Tibial nerve (tissue), 4 donors: ENCODE results near the gene FOXK2.

Experiments
- EP300 ChIP-seq, 2 donors: sonication (generic); formaldehyde crosslinking; IDR thresholded peaks; one replicate each; pipeline ENCODE4 v1.6.1; 2017; ENCODE audit warnings: antibody characterized with exemption in 2 of 2, mild to moderate bottlenecking in 1 of 2
- POLR2A ChIP-seq, 2 donors: fragments of 450-650 bp; IDR thresholded peaks; one replicate each; pipeline ENCODE4 v1.6.1; 2017; ENCODE audit warnings: antibody characterized with exemption in 2 of 2, mild to moderate bottlenecking in 2 of 2, moderate library complexity in 2 of 2
- TF ChIP-seq, protein P1 (sequence below), 5 experiments: fragments of 200-600 bp in 3 of 5; fragments of 450-650 bp in 2 of 5; sonication (generic) in 3 of 5; IDR thresholded peaks; one replicate each; pipeline ENCODE4 v1.5.1; 2016 to 2019; ENCODE audit warnings: antibody characterized with exemption in 5 of 5, mild to moderate bottlenecking in 3 of 5, moderate library complexity in 2 of 5

DNA sequence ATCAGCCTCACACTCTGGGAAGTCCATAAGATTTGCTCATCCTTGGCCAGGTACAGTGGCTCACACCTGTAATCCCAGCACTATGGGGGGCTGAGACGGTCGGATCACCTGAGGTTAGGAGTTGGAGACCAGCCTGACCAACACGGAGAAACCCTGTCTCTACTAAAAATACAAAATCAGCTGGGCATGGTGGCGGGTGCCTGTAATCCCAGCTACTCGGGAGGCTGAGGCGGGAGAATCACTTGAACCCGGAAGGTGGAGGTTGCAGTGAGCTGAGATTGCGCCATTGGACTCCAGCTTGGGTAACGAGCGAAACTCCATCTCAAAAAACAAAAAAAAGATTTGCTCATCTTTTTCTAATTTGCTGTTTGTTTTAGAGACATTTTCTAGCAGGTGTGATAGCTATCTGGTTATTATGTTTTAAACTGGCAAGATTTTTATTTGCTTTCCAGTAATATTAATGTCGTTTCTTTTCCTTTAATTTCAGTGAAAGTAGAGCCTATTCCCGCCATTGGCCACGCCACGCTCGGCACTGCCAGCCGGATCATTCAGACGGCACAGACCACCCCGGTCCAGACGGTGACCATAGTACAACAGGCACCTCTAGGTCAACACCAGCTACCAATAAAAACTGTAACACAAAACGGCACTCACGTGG lies 67.2 kb downstream of the FOXK2 start:
- no peak for TF ChIP-seq POLR2A (IDR thresholded peaks at IDR 0.05)
- TF ChIP-seq, protein P1, sequence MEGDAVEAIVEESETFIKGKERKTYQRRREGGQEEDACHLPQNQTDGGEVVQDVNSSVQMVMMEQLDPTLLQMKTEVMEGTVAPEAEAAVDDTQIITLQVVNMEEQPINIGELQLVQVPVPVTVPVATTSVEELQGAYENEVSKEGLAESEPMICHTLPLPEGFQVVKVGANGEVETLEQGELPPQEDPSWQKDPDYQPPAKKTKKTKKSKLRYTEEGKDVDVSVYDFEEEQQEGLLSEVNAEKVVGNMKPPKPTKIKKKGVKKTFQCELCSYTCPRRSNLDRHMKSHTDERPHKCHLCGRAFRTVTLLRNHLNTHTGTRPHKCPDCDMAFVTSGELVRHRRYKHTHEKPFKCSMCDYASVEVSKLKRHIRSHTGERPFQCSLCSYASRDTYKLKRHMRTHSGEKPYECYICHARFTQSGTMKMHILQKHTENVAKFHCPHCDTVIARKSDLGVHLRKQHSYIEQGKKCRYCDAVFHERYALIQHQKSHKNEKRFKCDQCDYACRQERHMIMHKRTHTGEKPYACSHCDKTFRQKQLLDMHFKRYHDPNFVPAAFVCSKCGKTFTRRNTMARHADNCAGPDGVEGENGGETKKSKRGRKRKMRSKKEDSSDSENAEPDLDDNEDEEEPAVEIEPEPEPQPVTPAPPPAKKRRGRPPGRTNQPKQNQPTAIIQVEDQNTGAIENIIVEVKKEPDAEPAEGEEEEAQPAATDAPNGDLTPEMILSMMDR (IDR thresholded peaks at IDR 0.05), result no peak
- TF ChIP-seq EP300 (IDR thresholded peaks at IDR 0.05), result no peak
